Hepatocyte (in vitro differentiated cells): Measurements from ENCODE around the gene APC. TPM values are rescaled to one million over a fixed set of nuclear protein-coding genes. Genes with fewer than 3 reads are reported as not detected.
"Not testable (repeated sequence)": the region's sequence is repeated elsewhere in the genome, so short reads cannot be mapped to it uniquely, and the experiment has no call there.

ENCODE experiments used
- DNase-seq: peaks from one replicate; pipeline ENCODE4 v3.0.0-alpha.2; 2016; ENCODE audit warnings: low spot score
- H2AFZ ChIP-seq: fragments of 200-600 bp; sonication (generic); 2 replicates; pipeline ENCODE4 v1.6.0; 2016; ENCODE audit warnings: antibody characterized with exemption, mild to moderate bottlenecking
- H3K27ac ChIP-seq: fragments of 200-600 bp; sonication (generic); 2 replicates; pipeline ENCODE4 v1.5.1; 2016; ENCODE audit warnings: mild to moderate bottlenecking
- H3K27me3 ChIP-seq: fragments of 200-600 bp; sonication (generic); 2 replicates; pipeline ENCODE4 v1.6.1; 2016
- H3K36me3 ChIP-seq: fragments of 200-600 bp; sonication (generic); replicated peaks from 2 replicates; pipeline ENCODE4 v1.5.1; 2016; ENCODE audit warnings: low read depth; ENCODE audit not compliant: insufficient read depth
- H3K4me1 ChIP-seq: fragments of 200-600 bp; sonication (generic); 2 replicates; pipeline ENCODE4 v1.5.1; 2016; ENCODE audit warnings: mild to moderate bottlenecking, moderate library complexity; ENCODE audit not compliant: insufficient read depth
- H3K4me2 ChIP-seq: fragments of 200-600 bp; sonication (generic); 2 replicates; pipeline ENCODE4 v1.6.0; 2016
- H3K4me3 ChIP-seq: fragments of 200-600 bp; sonication (generic); 2 replicates; pipeline ENCODE4 v1.5.1; 2016; ENCODE audit warnings: mild to moderate bottlenecking
- H3K79me2 ChIP-seq: fragments of 200-600 bp; sonication (generic); 2 replicates; pipeline ENCODE4 v1.6.0; 2017; ENCODE audit warnings: mild to moderate bottlenecking
- H3K9me2 ChIP-seq: fragments of 200-600 bp; sonication (generic); replicated peaks from 2 replicates; pipeline ENCODE4 v1.6.0; 2017; ENCODE audit warnings: mild to moderate bottlenecking; ENCODE audit not compliant: insufficient read depth
- H3K9me3 ChIP-seq: fragments of 200-600 bp; sonication (generic); 2 replicates; pipeline ENCODE4 v1.5.1; 2016; ENCODE audit warnings: low read depth, mild to moderate bottlenecking
- H4K20me1 ChIP-seq: fragments of 200-600 bp; sonication (generic); 2 replicates; pipeline ENCODE4 v1.6.0; 2016; ENCODE audit warnings: mild to moderate bottlenecking; ENCODE audit not compliant: insufficient read depth, poor library complexity, severe bottlenecking
- EZH2 ChIP-seq: fragments of 200-600 bp; sonication (generic); IDR thresholded peaks from 2 replicates; pipeline ENCODE4 v1.6.1; 2016; ENCODE audit warnings: antibody characterized with exemption, mild to moderate bottlenecking, borderline replicate concordance
- EZH2phosphoT487 ChIP-seq: fragments of 200-600 bp; sonication (generic); IDR thresholded peaks from one replicate; pipeline ENCODE4 v1.6.1; 2018; ENCODE audit warnings: antibody characterized with exemption, mild to moderate bottlenecking, low read depth, moderate library complexity; ENCODE audit not compliant: unreplicated experiment, severe bottlenecking
- WGBS: methylation state at CpG from one replicate; pipeline ENCODE4 v1.1.6; 2016; ENCODE audit warnings: low lambda C conversion rate; ENCODE audit errors: missing lambda C conversion rate; 5-methylcytosine and 5-hydroxymethylcytosine counted together
- polyA plus RNA-seq: library from polyadenylated mRNA; unstranded; fragments of >200 nt; fragmentation: Nextera tagmentation; extraction: Ambion mirVana; gene quantifications from 2 replicates; pipeline ENCODE4 v1.2.1, GENCODE V29; 2016
- total RNA-seq: library from RNA; depleted of rRNA; stranded (reverse); fragments of >200 nt; gene quantifications from 2 replicates; pipeline ENCODE4 v1.2.3, GENCODE V29; 2014
- TF ChIP-seq, protein P1 (sequence below): fragments of 200-600 bp; sonication (generic); IDR thresholded peaks from 2 replicates; pipeline ENCODE4 v1.5.1; 2016; ENCODE audit warnings: antibody characterized with exemption, mild to moderate bottlenecking; ENCODE audit not compliant: poor library complexity

APC gene
- total and polyA plus RNA-seq, 2 experiments from 2014 or later, result 9.1 to 57.0 TPM

- Histone ChIP-seq H3K4me1 (peaks cover 10% of the 10 kb centered on the region), H3K27me3 (no peaks in the 10 kb centered on the region), H3K4me2 (no peak overlapping the region), H3K27ac (no peak overlapping the region), H2AFZ (no peak overlapping the region), H4K20me1 (no peaks in the 10 kb centered on the region), H3K9me3 (no peaks in the 10 kb centered on the region), H3K36me3 (no peaks in the 10 kb centered on the region), H3K4me3 (no peak overlapping the region), H3K9me2 (no peaks in the 10 kb centered on the region), H3K79me2 (peaks cover 15% of the 10 kb centered on the region)
- TF ChIP-seq EZH2phosphoT487 (no peak), EZH2 (no peak)
- TF ChIP-seq, protein P1, sequence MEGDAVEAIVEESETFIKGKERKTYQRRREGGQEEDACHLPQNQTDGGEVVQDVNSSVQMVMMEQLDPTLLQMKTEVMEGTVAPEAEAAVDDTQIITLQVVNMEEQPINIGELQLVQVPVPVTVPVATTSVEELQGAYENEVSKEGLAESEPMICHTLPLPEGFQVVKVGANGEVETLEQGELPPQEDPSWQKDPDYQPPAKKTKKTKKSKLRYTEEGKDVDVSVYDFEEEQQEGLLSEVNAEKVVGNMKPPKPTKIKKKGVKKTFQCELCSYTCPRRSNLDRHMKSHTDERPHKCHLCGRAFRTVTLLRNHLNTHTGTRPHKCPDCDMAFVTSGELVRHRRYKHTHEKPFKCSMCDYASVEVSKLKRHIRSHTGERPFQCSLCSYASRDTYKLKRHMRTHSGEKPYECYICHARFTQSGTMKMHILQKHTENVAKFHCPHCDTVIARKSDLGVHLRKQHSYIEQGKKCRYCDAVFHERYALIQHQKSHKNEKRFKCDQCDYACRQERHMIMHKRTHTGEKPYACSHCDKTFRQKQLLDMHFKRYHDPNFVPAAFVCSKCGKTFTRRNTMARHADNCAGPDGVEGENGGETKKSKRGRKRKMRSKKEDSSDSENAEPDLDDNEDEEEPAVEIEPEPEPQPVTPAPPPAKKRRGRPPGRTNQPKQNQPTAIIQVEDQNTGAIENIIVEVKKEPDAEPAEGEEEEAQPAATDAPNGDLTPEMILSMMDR, result no peak
- DNase-seq, result no peak
Measured at GRCh38 chr5:112857866-112858265, 120.2 kb downstream of the APC start.

- H3K27me3 ChIP-seq, H3K9me2 ChIP-seq, H3K9me3 ChIP-seq, DNase-seq, H4K20me1 ChIP-seq, H3K36me3 ChIP-seq: not testable (repeated sequence)
- peaks cover 41% of the 10 kb centered on the region for H3K79me2 ChIP-seq
- peak overlapping the region; percentile 93 for H3K27ac ChIP-seq
- H3K4me1 ChIP-seq, result peaks cover 19% of the 10 kb centered on the region
- 89% methylated on average over 11 of the region's 11 CpGs for WGBS
- peak overlapping the region; percentile 97 for H2AFZ ChIP-seq
- H3K4me3 ChIP-seq, result peak overlapping the region; percentile 30
- peak overlapping the region; percentile 81 for H3K4me2 ChIP-seq
Measured at GRCh38 chr5:112860571-112860928, 122.9 kb downstream of the APC start.

DNA sequence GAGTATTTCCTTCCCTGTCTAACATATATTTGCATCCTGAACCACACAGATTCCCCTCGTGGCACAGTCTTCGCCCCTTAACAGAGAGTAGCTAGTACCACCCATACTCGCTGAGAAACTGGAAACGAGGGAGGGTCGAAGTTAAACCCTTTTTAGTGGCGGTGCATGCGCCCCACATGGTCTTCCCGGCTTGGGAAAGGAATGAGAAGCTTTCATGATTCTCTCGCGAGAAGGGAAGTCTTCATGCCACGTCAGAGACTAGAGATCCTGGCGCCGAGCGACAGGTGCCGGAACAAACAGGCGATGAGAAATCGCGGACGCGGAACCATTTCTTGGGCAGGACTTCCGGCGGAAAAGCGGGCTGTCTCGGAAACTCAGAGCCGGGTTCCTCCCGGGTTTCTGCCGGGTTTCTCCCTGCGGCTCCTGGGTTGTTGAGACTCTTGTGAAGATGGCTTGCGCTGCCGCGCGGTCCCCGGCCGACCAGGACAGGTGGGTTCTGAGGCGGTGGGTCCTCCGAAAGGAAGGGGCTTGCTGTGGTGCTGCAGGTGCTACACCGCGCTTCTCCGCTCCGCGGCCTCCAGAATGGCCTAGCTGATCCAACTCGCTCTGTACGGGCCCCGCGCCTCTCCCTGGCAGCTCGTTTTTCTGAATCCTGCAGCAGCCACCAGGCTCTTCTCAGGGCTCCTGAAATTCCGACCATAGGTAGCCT is 123.4 kb downstream of the APC start, which contains the start of gene SRP19:
SRP19 (plus strand) TSS at position 359 of the 709 bp plus-strand sequence; CDS start at position 449, 90 bp downstream.
- peak within 1 kb of the TSS; percentile 65 for H3K4me3 ChIP-seq
- peaks cover 45% of the 10 kb centered on the region for H3K79me2 ChIP-seq
- H4K20me1 ChIP-seq, result peaks cover 9% of the 10 kb centered on the region
- H3K4me1 ChIP-seq, result peaks cover 19% of the 10 kb centered on the region
- TF ChIP-seq EZH2phosphoT487 (no peak), EZH2 (no peak)
- TF ChIP-seq, protein P1, result no peak
- H3K9me3 ChIP-seq, result no peaks in the 10 kb centered on the region
- no peaks in the 10 kb centered on the region for H3K36me3 ChIP-seq
- no peaks in the 10 kb centered on the region for H3K27me3 ChIP-seq
- H3K27ac ChIP-seq, result peak within 1 kb of the TSS; percentile 93
- WGBS, result 2% methylated on average over 47 of the region's 47 CpGs
- no peaks in the 10 kb centered on the region for H3K9me2 ChIP-seq
- DNase-seq, result peak; percentile 97
- H3K4me2 ChIP-seq, result peak within 1 kb of the TSS; percentile 91
- H2AFZ ChIP-seq, result peak within 1 kb of the TSS; percentile 97

- no peaks in the 10 kb centered on the region for H3K27me3 ChIP-seq
- no peaks in the 10 kb centered on the region for H3K36me3 ChIP-seq
- peak overlapping the region; percentile 65 for H3K4me3 ChIP-seq
- peaks cover 45% of the 10 kb centered on the region for H3K79me2 ChIP-seq
- H3K9me3 ChIP-seq, result no peaks in the 10 kb centered on the region
- H3K27ac ChIP-seq, result peak overlapping the region; percentile 89
- DNase-seq, result no peak
- WGBS, result 2% methylated on average over 8 of the region's 8 CpGs
- no peaks in the 10 kb centered on the region for H3K9me2 ChIP-seq
- peaks cover 19% of the 10 kb centered on the region for H3K4me1 ChIP-seq
- TF ChIP-seq EZH2phosphoT487 (no peak), EZH2 (no peak)
- TF ChIP-seq, protein P1, result no peak
- H3K4me2 ChIP-seq, result peak overlapping the region; percentile 91
- peaks cover 9% of the 10 kb centered on the region for H4K20me1 ChIP-seq
- peak overlapping the region; percentile 51 for H2AFZ ChIP-seq
Measured at GRCh38 chr5:112861638-112861985, 123.9 kb downstream of the APC start.
